ENCODE data around the gene ERGIC1. TPM values are rescaled to one million over a fixed set of nuclear protein-coding genes. Genes with fewer than 3 reads are reported as not detected.

The ERGIC1 gene
- total RNA-seq, 1 donor from 2014 or later: 177 TPM

- H3K9me3 ChIP-seq: no peaks in the 10 kb centered on the region
- H3K36me3 ChIP-seq: peaks cover 68% of the 10 kb centered on the region
- peak; percentile 76 for DNase-seq
- peak overlapping the region; percentile 43 for H3K27ac ChIP-seq
- intact Hi-C loops (cut with DNase I): no loop called here
- H3K4me3 ChIP-seq: no peak overlapping the region
- peak; percentile 89 to 91 for ATAC-seq
- peaks cover 8% of the 10 kb centered on the region for H3K4me1 ChIP-seq
- no peak for TF ChIP-seq CTCF (IDR thresholded peaks at IDR 0.05)
- no peaks in the 10 kb centered on the region for H3K27me3 ChIP-seq (ENCODE audit: low read depth)
Measured at GRCh38 chr5:172925336-172925948, 91.4 kb downstream of the ERGIC1 start.

- Histone ChIP-seq H3K9me3 (no peaks in the 10 kb centered on the region), H3K4me3 (no peak overlapping the region), H3K36me3 (peaks cover 62% of the 10 kb centered on the region), H3K27ac (peak overlapping the region; percentile 33), H3K27me3 (ENCODE audit: low read depth) (no peaks in the 10 kb centered on the region), H3K4me1 (peaks cover 14% of the 10 kb centered on the region)
- DNase-seq (no peak), ATAC-seq (no peak)
- intact Hi-C loops (cut with DNase I): no loop called here
- no peak for TF ChIP-seq CTCF (IDR thresholded peaks at IDR 0.05)
Measured at GRCh38 chr5:172926008-172926523, 92.0 kb downstream of the ERGIC1 start.

- no peaks in the 10 kb centered on the region for H3K27me3 ChIP-seq (ENCODE audit: low read depth)
- H3K27ac ChIP-seq: no peak overlapping the region
- peaks cover 55% of the 10 kb centered on the region for H3K36me3 ChIP-seq
- H3K9me3 ChIP-seq: no peaks in the 10 kb centered on the region
- DNase-seq (no peak), ATAC-seq (peak; percentile 3 to 52)
- no peak for TF ChIP-seq CTCF (IDR thresholded peaks at IDR 0.05)
- H3K4me3 ChIP-seq: no peak overlapping the region
- H3K4me1 ChIP-seq: peaks cover 22% of the 10 kb centered on the region
- intact Hi-C loops (cut with DNase I): no loop called here
Measured at GRCh38 chr5:172926796-172927195, 92.7 kb downstream of the ERGIC1 start.

- DNase-seq: no peak
- Histone ChIP-seq H3K4me1 (peaks cover 34% of the 10 kb centered on the region), H3K27me3 (ENCODE audit: low read depth) (no peaks in the 10 kb centered on the region), H3K9me3 (no peaks in the 10 kb centered on the region), H3K36me3 (peaks cover 50% of the 10 kb centered on the region), H3K27ac (no peak overlapping the region), H3K4me3 (no peak overlapping the region)
- no peak for ATAC-seq
- no peak for TF ChIP-seq CTCF (IDR thresholded peaks at IDR 0.05)
- intact Hi-C loops (cut with DNase I): no loop called here
Measured at GRCh38 chr5:172929371-172929838, 95.4 kb downstream of the ERGIC1 start.

GRCh38 chr5:172931001-172931536 is 97.0 kb downstream of the ERGIC1 start:
- intact Hi-C loops (cut with DNase I): no loop called here
- Histone ChIP-seq H3K27me3 (ENCODE audit: low read depth) (no peaks in the 10 kb centered on the region), H3K4me3 (no peak overlapping the region), H3K36me3 (peaks cover 57% of the 10 kb centered on the region), H3K4me1 (peaks cover 26% of the 10 kb centered on the region), H3K9me3 (no peaks in the 10 kb centered on the region), H3K27ac (peak overlapping the region; percentile 75)
- no peak for TF ChIP-seq CTCF (IDR thresholded peaks at IDR 0.05)
- DNase-seq (no peak), ATAC-seq (peak; percentile 6 to 59)
